HG03108 (cell line): ENCODE data around the gene PAPPA.

Experiments used
- ATAC-seq: cut with Tn5 transposase; IDR thresholded peaks from one replicate; pipeline ENCODE4 v1.9.1; 2021; ENCODE audit warnings: moderate library complexity; ENCODE audit not compliant: unreplicated experiment

Gene PAPPA

DNA sequence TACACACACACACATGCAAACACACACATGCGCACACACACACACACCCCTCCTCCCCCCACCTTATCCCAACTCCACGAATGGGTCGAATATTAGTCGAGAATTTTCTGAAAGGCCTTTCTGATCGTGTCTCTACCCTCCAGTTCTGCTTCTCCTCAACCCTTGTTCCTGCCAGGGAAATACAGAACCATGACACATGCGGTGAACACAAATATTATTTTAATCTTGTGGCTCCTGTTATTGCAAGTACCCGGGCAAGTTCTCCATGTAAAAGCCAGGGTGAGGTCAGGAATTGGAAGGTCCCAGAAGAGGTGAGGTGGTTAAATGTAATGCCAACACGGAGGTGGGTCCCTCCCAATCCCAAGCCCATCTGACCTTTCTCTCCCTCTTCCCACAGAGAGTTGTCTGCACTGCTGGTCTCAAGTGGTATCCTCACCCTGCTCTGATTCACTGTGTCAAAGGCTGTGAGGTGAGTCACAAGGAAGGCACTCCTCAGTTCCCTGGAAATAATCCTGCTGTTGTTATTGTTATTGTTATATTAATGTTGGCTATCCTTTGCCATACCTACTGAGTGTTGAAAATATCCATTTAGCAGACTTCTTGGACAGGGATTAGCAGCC, 223.7 kb downstream of the PAPPA start:
- no peak for ATAC-seq

DNA sequence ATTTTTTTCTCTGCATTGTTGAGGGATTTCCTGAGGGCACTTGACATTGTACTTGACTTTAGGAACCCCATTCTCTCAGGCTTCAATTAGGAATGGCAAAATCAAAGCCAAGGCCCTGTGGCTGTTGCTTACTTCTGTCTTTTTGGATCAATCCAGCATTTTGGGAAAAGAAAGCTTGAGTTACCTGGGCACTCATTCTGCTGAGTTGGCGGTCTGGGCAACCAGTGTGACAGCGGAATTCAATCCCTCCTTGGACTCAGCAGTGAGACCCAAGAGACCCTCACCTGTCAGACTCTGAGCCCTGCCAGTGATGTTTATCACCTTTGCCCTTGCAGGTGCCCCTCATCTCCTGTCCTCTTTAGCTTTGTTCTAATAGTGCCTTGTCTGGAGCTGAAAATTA, 225.3 kb downstream of the PAPPA start:
- no peak for ATAC-seq

DNA sequence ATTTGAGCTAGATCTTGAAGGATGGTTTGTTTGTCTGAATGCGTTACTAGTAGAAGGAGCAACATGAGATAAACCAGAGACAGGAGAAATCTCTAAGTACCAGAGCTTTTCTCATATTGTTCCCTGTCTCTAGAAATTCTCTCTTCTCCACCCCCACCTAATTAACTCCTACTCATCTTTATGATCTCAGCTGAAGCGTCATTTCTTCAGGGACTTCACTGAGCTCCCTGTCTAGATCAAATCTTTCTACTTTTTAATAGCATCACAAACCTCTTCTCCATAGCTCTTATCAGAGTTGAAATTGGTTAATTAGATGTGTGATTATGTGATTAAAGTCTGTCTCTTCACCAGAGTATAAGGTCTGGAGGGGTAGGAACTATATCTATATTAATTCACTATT, 226.2 kb downstream of the PAPPA start:
- no peak for ATAC-seq

DNA sequence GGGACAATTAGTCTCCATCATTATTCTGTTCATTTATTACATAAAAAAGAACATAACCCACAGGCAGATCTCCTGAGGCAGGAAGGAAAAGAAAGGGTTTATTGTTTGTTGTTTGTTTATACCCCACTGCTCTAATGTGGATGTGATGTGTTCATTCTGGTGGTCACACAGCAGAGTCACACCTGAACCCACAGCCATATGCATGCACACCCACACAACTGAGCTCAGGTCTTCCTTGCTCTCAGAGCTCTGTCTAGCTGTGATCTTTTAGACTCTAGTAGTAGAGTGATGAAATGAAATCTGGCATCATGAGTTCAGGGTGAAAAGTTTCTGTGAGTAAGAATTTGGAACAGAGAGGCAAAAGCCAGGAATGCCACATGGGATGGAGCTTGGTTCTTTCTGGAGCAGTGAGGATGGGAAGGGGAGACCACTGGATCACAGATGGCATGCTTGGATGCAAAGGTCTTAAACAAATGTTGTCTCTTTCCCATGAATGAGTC, 227.0 kb downstream of the PAPPA start:
- no peak for ATAC-seq

DNA sequence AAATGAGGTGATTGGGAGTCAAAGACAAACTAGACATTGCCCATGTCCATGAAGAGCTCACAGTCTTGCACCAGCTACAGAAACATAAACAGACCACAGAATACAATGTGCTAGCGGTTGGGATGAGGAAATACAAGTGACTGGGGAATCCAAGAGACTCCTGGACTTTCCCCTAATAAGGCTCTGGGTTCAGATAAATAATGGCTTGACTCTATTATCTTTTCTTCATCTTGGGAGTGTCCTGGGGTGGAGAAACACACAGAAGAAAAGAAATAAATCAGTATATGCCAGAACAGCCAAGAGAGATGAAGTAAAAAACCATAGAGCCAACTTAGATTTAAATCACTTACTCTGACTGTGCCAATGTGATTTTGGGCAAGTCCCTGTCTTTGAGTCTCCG, 227.8 kb downstream of the PAPPA start:
- ATAC-seq = no peak

DNA sequence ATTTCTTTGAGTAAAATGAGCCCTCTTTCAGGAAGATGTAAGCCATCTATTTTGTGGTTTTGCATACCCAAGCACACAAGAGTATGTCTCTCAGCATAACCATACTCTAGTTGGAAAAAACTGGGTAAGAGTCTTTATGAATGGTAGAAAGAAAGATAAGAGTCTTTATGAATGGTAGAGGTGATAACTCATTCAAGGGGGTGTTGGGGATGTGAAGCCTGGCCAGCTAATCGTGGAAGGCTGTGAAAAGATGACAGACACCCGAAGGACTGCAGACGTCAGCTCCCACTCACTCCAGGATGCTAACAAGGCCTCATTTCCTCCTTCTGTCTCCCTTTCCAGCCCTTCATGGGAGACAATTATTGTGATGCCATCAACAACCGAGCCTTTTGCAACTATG, 228.5 kb downstream of the PAPPA start:
- ATAC-seq = no peak

DNA sequence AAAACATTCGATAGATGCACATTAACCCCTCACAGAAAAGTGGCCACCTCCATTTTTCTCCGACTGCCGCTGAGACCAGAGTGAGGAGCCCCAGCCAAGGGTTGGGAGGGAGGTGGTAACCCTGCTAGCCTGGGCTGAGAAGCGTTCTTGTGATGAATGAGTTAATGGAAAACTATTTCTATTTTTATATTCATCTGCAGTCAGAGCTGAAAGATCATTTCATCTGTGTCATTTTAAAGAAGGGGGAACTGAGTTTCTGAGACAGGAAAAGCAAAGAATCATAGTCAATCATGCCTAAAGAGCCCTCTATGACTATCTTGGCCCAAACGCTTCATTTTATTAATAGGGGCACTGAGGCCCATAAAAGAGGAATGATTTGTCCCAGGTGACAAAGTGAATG, 229.5 kb downstream of the PAPPA start:
- ATAC-seq = no peak

DNA sequence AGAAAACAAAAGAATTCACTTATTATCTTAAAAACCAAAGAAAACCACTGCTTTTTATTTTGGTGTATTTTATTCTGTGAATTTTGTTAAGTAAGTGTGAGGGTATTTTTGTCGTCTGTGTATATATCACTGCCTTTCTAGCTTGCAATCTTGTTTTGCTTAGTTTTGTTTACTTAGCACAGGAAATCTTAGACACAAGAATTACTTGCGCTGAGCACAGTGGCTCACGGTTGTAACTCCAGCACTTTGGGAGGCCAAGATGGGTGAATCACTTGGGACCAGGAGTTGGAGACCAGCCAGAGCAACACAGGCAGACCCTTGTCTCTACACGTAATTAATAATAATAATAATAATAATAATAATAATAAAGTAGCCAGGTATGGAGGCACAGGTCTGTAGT, 230.3 kb downstream of the PAPPA start:
- no peak for ATAC-seq

DNA sequence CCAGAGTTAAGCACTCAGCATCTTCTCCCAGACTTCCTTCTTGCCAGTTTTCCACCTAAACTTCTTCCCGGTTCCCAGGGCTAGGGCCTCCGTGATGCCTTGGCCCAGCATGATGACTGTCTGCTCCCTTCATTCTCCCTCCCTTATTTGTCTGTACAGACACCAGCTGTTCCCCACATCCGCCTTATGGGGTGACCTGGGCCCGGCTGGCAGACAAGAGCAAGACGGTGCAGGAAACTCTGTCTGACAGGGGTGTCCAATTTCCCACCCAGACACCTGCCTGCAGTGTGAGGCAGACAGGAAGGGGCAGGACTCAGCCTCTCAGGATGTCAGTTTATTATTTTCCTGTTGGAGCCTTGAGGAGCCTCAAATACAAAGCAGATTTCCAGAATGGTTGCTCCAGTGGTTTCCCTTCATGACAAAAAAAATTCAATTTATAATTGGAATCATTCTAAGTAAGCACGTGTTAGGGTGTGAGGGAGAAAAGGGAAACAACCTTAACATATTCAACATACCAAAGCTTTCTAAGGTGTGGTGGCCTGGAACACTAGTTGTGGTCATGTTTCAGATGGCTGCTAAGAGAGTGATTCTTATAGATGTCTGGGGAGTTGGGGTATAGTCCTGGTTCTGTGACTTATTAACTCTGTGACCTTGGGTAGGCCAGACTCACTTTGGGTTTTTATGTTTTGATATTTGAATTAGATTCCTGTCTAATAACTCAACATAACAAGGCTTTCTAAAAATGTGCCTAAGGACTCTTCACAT, 234.5 kb downstream of the PAPPA start:
- peak; percentile 63 for ATAC-seq

DNA sequence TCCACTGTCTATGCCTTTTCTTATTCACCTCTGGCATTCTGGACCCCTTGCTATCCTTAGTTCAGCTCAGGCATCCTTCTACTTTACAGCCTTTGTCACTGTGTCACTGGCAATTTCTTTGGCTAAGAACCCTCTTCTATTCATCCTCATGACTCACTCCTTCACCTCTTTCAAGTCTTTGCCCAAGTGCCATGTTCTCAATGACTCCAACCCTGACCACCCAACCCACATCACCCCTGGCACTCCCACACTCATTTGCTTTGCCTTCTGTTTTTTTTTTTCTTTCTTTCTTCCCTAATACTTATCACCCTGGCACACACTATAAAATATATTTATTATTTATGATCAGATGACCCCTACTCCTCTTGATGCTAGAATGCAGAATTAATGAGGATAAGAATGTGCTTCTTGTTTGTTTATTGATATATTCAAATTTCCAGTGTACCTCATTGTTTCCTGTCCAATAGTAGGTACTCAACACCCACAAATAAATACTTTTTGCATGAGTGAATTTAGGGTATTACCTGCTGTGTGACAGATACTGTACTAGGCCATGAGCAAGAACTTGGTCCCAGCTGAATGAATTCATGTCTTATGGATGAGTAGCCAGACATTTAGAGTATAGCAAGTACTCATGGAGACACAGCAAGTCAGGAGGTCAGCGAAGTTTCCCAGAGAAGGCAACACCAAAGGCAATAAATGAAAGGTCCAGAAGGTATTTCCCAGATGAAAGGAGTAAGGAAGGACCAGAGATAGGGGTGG, 236.1 kb downstream of the PAPPA start:
- ATAC-seq = no peak

DNA sequence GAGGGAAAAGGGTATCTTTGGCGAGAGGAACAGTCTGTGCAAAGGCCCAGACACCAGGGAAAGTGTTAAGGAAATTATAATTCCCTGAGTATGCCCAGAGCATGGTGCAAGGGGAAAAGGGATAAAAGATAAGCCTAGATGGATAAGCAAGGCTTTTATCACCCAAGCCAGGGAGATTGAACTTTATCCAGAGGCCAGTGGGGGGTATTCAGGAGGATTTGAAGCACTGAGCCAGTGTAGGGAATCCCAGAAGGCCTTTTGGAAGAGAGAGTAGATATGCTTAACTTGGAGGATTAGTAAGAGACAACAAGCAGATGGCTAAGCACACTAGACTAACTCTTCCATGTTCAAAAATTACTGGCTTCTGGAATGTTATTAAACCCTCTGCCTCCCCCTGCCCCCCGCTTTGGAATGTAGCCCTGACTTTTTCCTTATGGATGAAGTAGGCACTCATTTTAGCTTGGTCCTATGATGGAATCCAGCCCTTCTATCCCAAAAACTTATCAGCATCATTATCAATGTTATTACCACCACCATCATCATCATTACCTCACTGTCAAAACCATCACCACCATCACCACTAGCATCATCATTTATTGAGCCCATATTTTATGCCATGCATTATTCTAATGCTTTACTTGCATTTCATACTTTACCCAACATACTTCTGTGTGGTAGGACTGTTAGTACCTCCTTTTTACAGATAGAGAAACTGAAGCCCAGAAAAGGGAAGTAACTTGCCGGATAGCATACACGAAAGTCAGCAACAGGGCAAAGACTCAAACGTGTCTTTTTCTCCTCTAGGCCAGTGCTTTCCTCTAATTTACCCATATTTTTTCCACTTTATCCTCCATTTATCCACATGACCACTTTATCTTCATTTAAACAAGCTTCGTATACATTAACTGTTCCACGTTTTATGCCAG, 237.0 kb downstream of the PAPPA start:
- peak; percentile 48 for ATAC-seq

DNA sequence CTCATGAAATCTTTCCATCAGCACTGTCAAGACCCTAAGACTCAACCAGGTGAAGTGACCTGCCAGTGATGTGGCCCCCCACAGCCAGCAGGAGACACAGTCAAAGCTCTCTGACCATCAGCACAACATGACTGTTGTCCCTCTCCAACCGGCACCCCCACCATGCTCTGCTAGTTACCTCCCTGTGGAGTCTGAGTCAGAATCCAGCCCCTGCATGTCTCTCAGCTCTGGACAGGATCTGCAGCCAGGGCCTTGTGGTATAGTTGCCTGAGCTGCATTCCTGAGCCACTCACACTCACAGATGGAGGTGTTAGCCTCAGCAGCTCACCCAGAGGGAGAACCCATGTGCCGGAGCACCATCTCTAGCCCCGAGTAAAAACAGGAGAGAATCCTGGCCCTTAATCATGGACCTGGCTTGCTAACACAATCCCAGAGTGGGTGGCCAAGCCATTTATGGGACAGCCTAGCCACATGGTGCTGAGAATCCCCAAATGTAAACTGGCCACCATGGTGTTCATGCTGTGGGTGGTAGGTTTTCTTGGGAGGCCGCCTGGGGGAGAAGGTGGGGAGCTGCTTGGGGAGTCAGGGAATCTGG, 237.8 kb downstream of the PAPPA start:
- no peak for ATAC-seq

DNA sequence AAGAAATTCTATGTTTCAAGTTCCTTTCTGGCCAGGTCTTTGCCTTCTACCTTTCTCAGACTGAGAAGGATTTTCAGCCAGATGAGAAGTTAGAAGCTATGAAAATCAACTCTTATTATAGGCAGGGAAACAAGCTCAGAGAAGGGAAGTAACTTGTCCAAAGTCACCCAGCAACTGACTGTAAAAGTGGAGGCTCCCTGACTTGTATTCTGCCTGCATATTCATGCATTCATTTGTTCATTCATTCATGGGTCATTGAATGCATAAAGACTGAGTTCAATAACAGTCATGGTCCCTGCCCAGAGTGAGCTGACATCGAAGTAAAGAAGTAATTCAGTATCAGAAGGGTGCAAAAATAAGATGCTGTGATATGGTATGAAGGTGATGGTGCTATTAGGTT, 239.6 kb downstream of the PAPPA start:
- ATAC-seq = no peak

DNA sequence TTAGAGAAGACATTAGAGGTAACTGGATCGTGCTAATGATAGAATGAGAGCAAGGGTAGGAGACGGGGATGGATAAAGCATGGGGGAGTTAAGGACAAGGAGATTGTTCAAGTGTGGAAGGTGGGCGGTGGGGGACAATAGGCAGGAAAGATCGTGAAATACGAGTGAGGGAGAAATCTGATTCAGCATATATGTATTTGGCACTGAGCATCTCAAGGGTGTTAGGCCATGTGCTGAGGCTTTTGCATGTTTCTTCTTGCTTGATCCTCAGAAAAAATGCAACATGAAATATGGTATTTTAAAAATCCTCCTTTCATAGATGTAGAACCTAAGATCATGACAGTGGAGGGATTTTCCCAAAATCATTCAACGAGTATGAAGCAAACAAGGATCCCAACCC, 240.5 kb downstream of the PAPPA start:
- no peak for ATAC-seq

DNA sequence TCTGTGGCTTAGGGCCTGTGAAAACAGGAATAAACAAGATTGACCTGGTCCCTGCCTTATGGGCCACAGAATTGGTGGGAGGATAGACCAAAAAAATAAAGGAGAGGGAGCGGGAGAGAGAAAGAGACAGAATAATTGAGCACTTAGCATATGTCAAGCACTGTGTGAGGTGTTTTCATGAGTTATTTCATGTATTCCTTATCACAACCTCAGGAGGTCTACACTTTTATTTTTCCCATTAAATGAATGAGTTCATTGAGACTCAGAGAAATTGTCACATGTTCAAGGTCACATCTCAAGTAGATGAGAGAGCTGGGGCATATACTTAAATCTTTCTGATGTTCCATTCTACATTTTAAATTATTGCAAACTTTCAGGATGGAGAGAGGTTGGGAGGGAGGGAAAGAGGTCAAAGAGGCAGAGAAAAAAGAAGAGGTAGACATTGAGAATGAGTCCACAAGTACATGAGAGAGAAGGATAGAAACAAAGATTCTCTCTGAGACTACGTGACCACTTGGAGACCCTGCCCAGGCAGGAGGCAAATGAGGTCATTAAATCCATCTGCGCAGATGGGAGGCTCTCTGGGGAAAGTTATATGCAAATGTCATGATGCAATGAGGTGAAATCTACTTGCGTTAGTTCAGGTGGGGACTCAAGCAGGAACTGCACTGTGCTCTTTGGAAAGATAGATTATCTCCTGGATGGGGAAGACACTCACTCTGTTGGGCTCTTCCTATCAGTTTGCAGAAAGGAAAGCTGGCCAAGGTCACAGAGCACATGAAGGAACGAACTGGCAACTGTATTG, 241.5 kb downstream of the PAPPA start:
- ATAC-seq = no peak

DNA sequence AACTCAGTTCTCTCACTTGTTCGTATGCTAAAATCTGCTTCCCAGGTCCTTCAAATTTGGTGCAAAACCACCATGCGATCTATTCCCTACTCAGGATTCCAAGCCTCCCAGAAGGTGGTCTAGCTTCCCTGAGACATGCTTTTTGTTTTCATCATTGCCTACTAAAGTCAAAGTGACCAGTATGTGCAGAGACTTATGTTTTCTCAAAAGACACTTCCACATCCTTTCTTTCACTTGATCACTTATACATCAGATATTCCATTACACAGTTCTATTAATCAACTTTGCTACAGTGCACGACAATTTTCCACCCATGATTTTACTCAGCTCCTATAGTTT, 242.1 kb downstream of the PAPPA start:
- ATAC-seq = no peak

DNA sequence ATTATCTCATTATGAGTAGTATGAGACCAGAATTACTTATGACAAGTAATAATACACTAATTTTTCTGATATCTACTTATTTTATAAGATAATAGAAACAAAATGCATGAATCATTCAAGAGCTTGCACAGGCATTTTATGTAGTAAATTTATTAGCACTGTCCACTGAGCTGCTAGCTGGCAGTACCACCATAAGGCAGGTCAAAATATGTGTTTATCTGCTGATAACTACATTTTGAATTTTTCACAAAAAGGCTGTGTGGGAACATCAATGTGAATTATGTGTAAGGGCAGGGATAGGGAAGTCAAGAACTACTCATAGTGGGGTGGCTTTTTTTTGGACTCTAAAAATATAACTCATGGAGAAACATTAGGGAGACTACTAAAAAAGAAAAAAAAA, 249.6 kb downstream of the PAPPA start:
- ATAC-seq = no peak

DNA sequence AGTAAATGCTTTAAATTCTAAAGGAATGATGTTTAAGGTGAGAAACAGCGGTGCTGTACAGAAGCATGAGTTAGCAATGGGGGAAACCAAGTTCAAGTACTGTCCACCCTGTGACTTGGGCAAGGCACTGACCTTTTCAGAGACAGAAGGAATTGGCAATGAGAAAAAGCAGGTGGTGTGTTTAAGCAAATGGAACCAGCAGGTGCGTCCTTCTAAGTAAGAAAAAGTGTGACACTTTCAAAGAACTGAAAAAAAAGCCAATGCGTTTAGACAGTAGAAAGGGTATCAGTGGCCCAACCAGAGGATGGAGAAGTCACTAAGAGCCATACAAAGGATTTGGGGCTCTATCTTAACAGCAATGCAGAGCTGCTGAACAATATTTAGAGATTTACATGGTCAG, 250.6 kb downstream of the PAPPA start:
- ATAC-seq = no peak

DNA sequence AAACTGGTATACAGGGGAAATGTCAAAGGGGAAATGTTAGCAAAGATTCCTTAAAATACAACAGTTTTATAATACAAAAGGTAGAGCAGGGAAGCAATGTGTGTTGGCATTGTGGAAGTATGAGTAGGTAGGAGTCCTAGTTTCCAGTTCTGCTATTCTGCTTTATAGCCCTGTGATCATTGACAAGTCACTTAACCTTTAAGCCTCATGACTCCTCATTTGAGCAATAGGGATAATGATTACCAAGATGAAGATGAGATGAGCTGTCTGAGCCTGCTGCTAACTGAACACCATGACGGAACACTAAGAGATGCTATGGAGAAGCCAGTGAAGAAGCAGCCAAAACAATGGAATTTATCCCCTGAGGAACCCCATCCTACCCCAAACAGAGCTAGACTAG, 251.7 kb downstream of the PAPPA start:
- ATAC-seq = no peak

DNA sequence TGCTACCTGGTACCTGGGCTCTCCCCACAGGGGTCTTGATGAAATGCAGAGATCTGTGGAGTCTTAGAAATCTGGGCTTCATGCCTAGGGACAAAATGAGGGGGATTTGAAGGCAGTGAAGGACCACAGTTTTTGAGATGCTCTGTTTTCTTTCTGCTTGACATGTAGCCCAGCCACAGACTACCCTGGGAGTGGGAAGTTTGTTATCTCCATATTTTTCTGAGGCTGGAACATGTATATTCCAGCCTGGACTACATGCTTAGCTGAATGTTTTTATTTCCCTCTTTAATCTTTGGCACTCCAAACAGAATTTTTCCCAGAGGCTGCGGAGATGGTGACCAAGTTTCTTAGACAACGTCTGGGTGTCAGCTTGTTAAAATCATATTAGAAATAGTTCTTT, 252.9 kb downstream of the PAPPA start:
- ATAC-seq = no peak
